Left lung (tissue), 10 donors: Measurements from ENCODE around the gene MICAL2. TPM values are rescaled to one million over a fixed set of nuclear protein-coding genes. Genes with fewer than 3 reads are reported as not detected.

Experiments
- ATAC-seq: fragments of 200-7000 bp; cut with Tn5 transposase; one replicate; pipeline ENCODE4 v1.9.1; 2020; ENCODE audit warnings: moderate library complexity
- DNase-seq, 4 donors: peaks; one replicate each; pipeline ENCODE4 v3.0.0-alpha.2; 2013 to 2020
- H3K27ac ChIP-seq, 2 donors: fragments of 200-600 bp; sonication (generic) in 1 of 2; one replicate each; pipeline versions ENCODE4 v1.5.0 to v1.8.0; 2020 to 2021
- H3K27me3 ChIP-seq, 2 donors: fragments of 200-600 bp; sonication (generic) in 1 of 2; one replicate each; pipeline versions ENCODE4 v1.5.0 to v1.8.0; 2020 to 2021
- H3K36me3 ChIP-seq, 2 donors: fragments of 200-600 bp; sonication (generic) in 1 of 2; one replicate each; pipeline versions ENCODE4 v1.5.0 to v1.8.0; 2020 to 2021
- H3K4me1 ChIP-seq, 2 donors: fragments of 200-600 bp; one replicate each; pipeline ENCODE4 v1.8.0; 2021
- H3K4me3 ChIP-seq, 2 donors: fragments of 200-600 bp; sonication (generic) in 1 of 2; one replicate each; pipeline versions ENCODE4 v1.5.0 to v1.8.0; 2020 to 2021; ENCODE audit warnings: mild to moderate bottlenecking in 1 of 2
- H3K9me3 ChIP-seq, 2 donors: fragments of 200-600 bp; sonication (generic) in 1 of 2; one replicate each; pipeline versions ENCODE4 v1.5.0 to v1.8.0; 2020 to 2021
- CTCF ChIP-seq, 2 donors: fragments of 200-600 bp; sonication (generic) in 1 of 2; IDR thresholded peaks; one replicate each; pipeline versions ENCODE4 v1.5.0 to v1.8.0; 2021; ENCODE audit warnings: antibody characterized with exemption in 2 of 2
- intact Hi-C, 2 donors: fragments of 100-400 bp; cut with DNase I; formaldehyde crosslinking; loops; one replicate each; pipeline versions ENCODE4 v1.11.2 to v1.14.2; 2022
- polyA plus RNA-seq, 6 donors: library from polyadenylated mRNA; unstranded; fragments of 120-200 nt; gene quantifications; one replicate each; pipeline ENCODE4 v1.2.1, GENCODE V29; 2013; ENCODE audit not compliant: insufficient read length in 6 of 6
- total RNA-seq, 2 donors: library from RNA; stranded (reverse); fragmentation: NEBNext Ultra II Directional; extraction: Animal tissue kit (Norgen Biotek cat#: 25700); gene quantifications; one replicate each; pipeline ENCODE4 v1.2.1, GENCODE V29; 2021
- donor health status: DM: no; HTN: yes; CAD: no.
- donor health status: DM: no; HTN: no; CAD: no.

The MICAL2 gene
- total and polyA plus RNA-seq, 8 donors = 49.8 to 293 (median 89.4) TPM

GRCh38 chr11:12225046-12225739 lies 114.8 kb downstream of the MICAL2 start:
- H3K9me3 ChIP-seq = no peaks in the 10 kb centered on the region
- DNase-seq = no peak
- H3K4me1 ChIP-seq = peaks cover 35 to 73% of the 10 kb centered on the region in 2 donors
- peaks cover 0 to 74% of the 10 kb centered on the region in 2 donors for H3K36me3 ChIP-seq
- intact Hi-C loops = no loop called here
- ATAC-seq = no peak
- no peak overlapping the region for H3K4me3 ChIP-seq
- no peaks in the 10 kb centered on the region for H3K27me3 ChIP-seq
- peak overlapping the region; percentile 73 to 86 for H3K27ac ChIP-seq
- no peak for TF ChIP-seq CTCF (IDR thresholded peaks at IDR 0.05)

DNA sequence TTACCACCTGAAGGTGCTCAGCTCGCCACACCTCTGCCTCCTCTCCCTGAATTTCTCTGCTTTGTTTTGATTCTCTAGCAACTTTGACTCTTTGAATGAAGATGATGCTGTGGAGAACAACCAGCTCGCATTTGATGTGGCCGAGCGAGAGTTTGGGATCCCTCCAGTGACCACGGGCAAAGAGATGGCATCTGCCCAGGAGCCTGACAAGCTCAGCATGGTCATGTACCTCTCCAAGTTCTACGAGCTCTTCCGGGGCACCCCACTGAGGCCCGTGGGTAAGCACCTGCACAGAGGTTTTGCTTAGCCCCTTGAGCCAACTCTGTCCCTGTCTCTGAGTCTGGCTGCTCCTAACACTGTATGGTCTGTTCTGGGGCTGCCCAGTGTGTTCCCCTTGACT lies 115.7 kb downstream of the MICAL2 start:
- Histone ChIP-seq H3K4me1 (peaks cover 29 to 66% of the 10 kb centered on the region in 2 donors), H3K4me3 (no peak overlapping the region), H3K27me3 (no peaks in the 10 kb centered on the region), H3K9me3 (no peaks in the 10 kb centered on the region), H3K36me3 (peaks cover 0 to 74% of the 10 kb centered on the region in 2 donors), H3K27ac (no peak overlapping the region)
- intact Hi-C loops = no loop called here
- no peak for TF ChIP-seq CTCF (IDR thresholded peaks at IDR 0.05)
- no peak for DNase-seq
- ATAC-seq = no peak

- no peak overlapping the region for H3K4me3 ChIP-seq
- DNase-seq = no peak
- peaks cover 0 to 76% of the 10 kb centered on the region in 2 donors for H3K36me3 ChIP-seq
- TF ChIP-seq CTCF (IDR thresholded peaks at IDR 0.05) = no peak
- peak; percentile 83 for ATAC-seq
- peak overlapping the region; percentile 59 to 63 for H3K27ac ChIP-seq
- H3K4me1 ChIP-seq = peaks cover 12 to 30% of the 10 kb centered on the region in 2 donors
- H3K27me3 ChIP-seq = no peaks in the 10 kb centered on the region
- H3K9me3 ChIP-seq = no peaks in the 10 kb centered on the region
- intact Hi-C loops = loop anchor here in 1 of 2 donors (10.0 kb wide), 1 partner anchor 175 kb away; no protein-coding TSS in a partner anchor
These were observed 119.2 kb downstream of the MICAL2 start for GRCh38 chr11:12229450-12230229.

GRCh38 chr11:12232160-12232559 lies 121.8 kb downstream of the MICAL2 start:
- Histone ChIP-seq H3K9me3 (no peaks in the 10 kb centered on the region), H3K36me3 (peaks cover 0 to 55% of the 10 kb centered on the region in 2 donors), H3K4me3 (no peak overlapping the region), H3K27me3 (no peaks in the 10 kb centered on the region), H3K27ac (no peak overlapping the region), H3K4me1 (peaks cover 15 to 27% of the 10 kb centered on the region in 2 donors)
- DNase-seq (no peak), ATAC-seq (no peak)
- intact Hi-C loops = loop anchor here in 1 of 2 donors (10.0 kb wide), 1 partner anchor 177 kb away; no protein-coding TSS in a partner anchor
- TF ChIP-seq CTCF (IDR thresholded peaks at IDR 0.05) = no peak
